ENCODE results near the gene TMED6. TPM values are rescaled to one million over a fixed set of nuclear protein-coding genes. Genes with fewer than 3 reads are reported as not detected.
A peak's percentile ranks its signal among the peaks of the same experiment; 100 is the strongest.

The TMED6 gene
- total RNA-seq = not detected

- no peaks in the 10 kb centered on the region for H3K4me1 ChIP-seq
- intact Hi-C loops (cut with DNase I) = no loop called here
- DNase-seq = no peak
- H3K27ac ChIP-seq = no peak within 1 kb of the TSS
- peaks cover 6 to 52% (median 7%) of the 10 kb centered on the region in 3 donors for H3K36me3 ChIP-seq
- TF ChIP-seq CTCF (IDR thresholded peaks at IDR 0.05) (no peak), POLR2A (IDR thresholded peaks at IDR 0.05) (no peak)
- no peaks in the 10 kb centered on the region for H3K27me3 ChIP-seq
- no peak within 1 kb of the TSS for H3K4me3 ChIP-seq
- 83 to 89% methylated on average over 12 of the region's 12 CpGs for WGBS, 2 donors
- H3K9me3 ChIP-seq = no peaks in the 10 kb centered on the region
Observed at GRCh38 chr16:69351309-69352027, at the start of gene TMED6. Gene TMED6, minus strand, starts transcription at chr16:69351786. Its CDS starts 33 bp downstream, at chr16:69351753.

- no peaks in the 10 kb centered on the region for H3K36me3 ChIP-seq
- no peaks in the 10 kb centered on the region for H3K9me3 ChIP-seq
- no peak overlapping the region for H3K4me3 ChIP-seq
- 51 to 56% methylated on average over 3 of the region's 3 CpGs for WGBS, 2 donors
- no peak overlapping the region for H3K27ac ChIP-seq
- H3K27me3 ChIP-seq = no peaks in the 10 kb centered on the region
- intact Hi-C loops (cut with DNase I) = loop anchor here (10.0 kb wide), 1 partner anchor 305 kb away; no protein-coding TSS in a partner anchor
- DNase-seq = no peak
- peaks cover 6 to 63% (median 43%) of the 10 kb centered on the region in 3 donors for H3K4me1 ChIP-seq
- TF ChIP-seq POLR2A (IDR thresholded peaks at IDR 0.05) (no peak), CTCF (IDR thresholded peaks at IDR 0.05) (no peak)
Observed at GRCh38 chr16:69399361-69399760, 47.8 kb upstream of the TMED6 start.

- intact Hi-C loops (cut with DNase I) = loop anchor here (10.0 kb wide), 1 partner anchor 307 kb away; no protein-coding TSS in a partner anchor
- WGBS, 2 donors = 18 to 31% methylated on average over 6 of the region's 6 CpGs
- no peak for DNase-seq
Observed at GRCh38 chr16:69397821-69398521, 46.4 kb upstream of the TMED6 start.

GRCh38 chr16:69396187-69397061, 44.8 kb upstream of the TMED6 start:
- intact Hi-C loops (cut with DNase I) = loop anchor here (10.0 kb wide), 1 partner anchor 308 kb away; no protein-coding TSS in a partner anchor
- 32 to 38% methylated on average over 13 of the region's 13 CpGs for WGBS, 2 donors
- H3K27ac ChIP-seq = peak overlapping the region; percentile 57 to 84 (median 81)
- TF ChIP-seq POLR2A (IDR thresholded peaks at IDR 0.05) (no peak), CTCF (IDR thresholded peaks at IDR 0.05) (peak in 4 of 6 experiments; percentile 78 to 84 (median 78))
- no peaks in the 10 kb centered on the region for H3K36me3 ChIP-seq
- H3K4me1 ChIP-seq = peaks cover 6 to 40% (median 30%) of the 10 kb centered on the region in 3 donors
- H3K9me3 ChIP-seq = no peaks in the 10 kb centered on the region
- no peak for DNase-seq
- no peaks in the 10 kb centered on the region for H3K27me3 ChIP-seq
- H3K4me3 ChIP-seq = peak overlapping the region in 1 of 4 donors; percentile 24

More at GRCh38 chr16:69397821-69398521, 46.4 kb upstream of the TMED6 start:
- H3K27ac ChIP-seq = peak overlapping the region in 3 of 4 donors; percentile 31 to 84 (median 81)
- H3K4me1 ChIP-seq = peaks cover 6 to 49% (median 31%) of the 10 kb centered on the region in 3 donors
- TF ChIP-seq POLR2A (IDR thresholded peaks at IDR 0.05) (no peak), CTCF (IDR thresholded peaks at IDR 0.05) (peak in 4 of 6 experiments; percentile 48 to 55 (median 49))
- no peaks in the 10 kb centered on the region for H3K9me3 ChIP-seq
- no peaks in the 10 kb centered on the region for H3K27me3 ChIP-seq
- H3K36me3 ChIP-seq = no peaks in the 10 kb centered on the region
- H3K4me3 ChIP-seq = no peak overlapping the region
